ENCODE measurements around the gene TXNDC16. TPM values are rescaled to one million over a fixed set of nuclear protein-coding genes. Genes with fewer than 3 reads are reported as not detected.

Gene TXNDC16
- total and polyA plus RNA-seq, 5 donors from 2014 or later = 4.3 to 19.5 (median 5.1) TPM

GRCh38 chr14:52538623-52539022 is 13.7 kb downstream of the TXNDC16 start:
- no peak overlapping the region for H3K4me3 ChIP-seq (ENCODE audit: low read depth, low read length)
- Mint-ChIP-seq H3K9me3 (no peaks in the 10 kb centered on the region), H3K36me3 (peaks cover 43% of the 10 kb centered on the region), H3K4me3 (no peak overlapping the region), H3K27ac (peak overlapping the region in 1 of 3 donors; percentile 10), H3K27me3 (no peaks in the 10 kb centered on the region), H3K4me1 (peaks cover 6 to 14% (median 13%) of the 10 kb centered on the region in 4 donors)
- DNase-seq (no peak), ATAC-seq (ENCODE audit: low read depth in 2 of 2) (no peak)
- H3K9me3 ChIP-seq (ENCODE audit: control insufficient read depth in 2 of 2, low read length in 2 of 2) = no peaks in the 10 kb centered on the region
- H3K4me1 ChIP-seq (ENCODE audit: control insufficient read depth, insufficient read depth, low read length, poor library complexity, severe bottlenecking) = no peaks in the 10 kb centered on the region
- no peak overlapping the region for H3K27ac ChIP-seq (ENCODE audit: insufficient read depth, low read length, poor library complexity, severe bottlenecking)
- no peaks in the 10 kb centered on the region for H3K27me3 ChIP-seq (ENCODE audit: control insufficient read depth, insufficient read depth, low read length)
- peaks cover 52% of the 10 kb centered on the region for H3K36me3 ChIP-seq (ENCODE audit: control insufficient read depth, insufficient read depth, low read length)

DNA sequence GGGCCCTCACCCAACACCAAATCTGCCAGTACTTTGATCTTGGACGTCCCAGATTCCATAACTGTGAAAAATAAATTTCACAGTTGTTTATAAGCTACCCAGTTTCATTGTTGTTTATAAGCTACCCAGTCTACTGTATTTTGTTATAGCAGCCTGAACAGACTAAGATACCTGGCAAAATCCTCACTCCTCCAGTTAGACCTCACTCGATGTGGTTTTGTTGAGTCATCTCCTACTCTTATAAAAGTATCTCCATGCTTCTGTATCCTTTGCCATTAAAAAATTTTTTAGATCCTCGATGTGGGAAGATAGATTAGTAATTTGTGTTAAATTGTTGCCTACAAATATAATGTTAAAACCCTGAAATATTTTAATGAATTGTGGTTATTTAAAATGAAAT is 16.0 kb downstream of the TXNDC16 start:
- no peak overlapping the region for H3K4me3 Mint-ChIP-seq

DNA sequence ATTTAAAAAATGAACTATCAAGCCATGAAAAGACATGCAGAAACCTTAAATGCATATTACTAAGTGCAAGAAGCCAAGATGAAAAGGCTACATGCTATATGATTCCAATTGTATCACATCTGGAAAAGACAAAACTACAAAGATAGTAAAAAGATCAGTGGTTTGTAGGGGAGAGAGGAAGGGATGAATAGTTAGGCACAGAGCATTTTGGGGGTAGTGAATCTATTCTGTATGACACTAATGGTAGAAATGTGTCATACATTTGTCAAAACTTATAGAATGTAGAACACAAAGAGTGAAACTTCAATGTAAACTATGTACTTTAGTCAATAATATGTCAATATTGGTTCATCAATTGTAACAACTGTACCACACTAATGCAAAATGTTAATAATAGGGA is 20.8 kb downstream of the TXNDC16 start:
- Mint-ChIP-seq H3K27me3 (no peaks in the 10 kb centered on the region), H3K4me1 (peaks cover 0 to 4% (median 0%) of the 10 kb centered on the region in 4 donors), H3K4me3 (no peak overlapping the region), H3K36me3 (peaks cover 36% of the 10 kb centered on the region), H3K27ac (no peak overlapping the region), H3K9me3 (no peaks in the 10 kb centered on the region)
- DNase-seq (no peak), ATAC-seq (ENCODE audit: low read depth in 2 of 2) (no peak)
- Histone ChIP-seq H3K27ac (ENCODE audit: insufficient read depth, low read length, poor library complexity, severe bottlenecking) (no peak overlapping the region), H3K9me3 (ENCODE audit: control insufficient read depth in 2 of 2, low read length in 2 of 2) (no peaks in the 10 kb centered on the region), H3K4me1 (ENCODE audit: control insufficient read depth, insufficient read depth, low read length, poor library complexity, severe bottlenecking) (no peaks in the 10 kb centered on the region), H3K27me3 (ENCODE audit: control insufficient read depth, insufficient read depth, low read length) (no peaks in the 10 kb centered on the region), H3K36me3 (ENCODE audit: control insufficient read depth, insufficient read depth, low read length) (peaks cover 32% of the 10 kb centered on the region), H3K4me3 (ENCODE audit: low read depth, low read length) (no peak overlapping the region)

More for the DNA sequence above, 16.0 kb downstream of the TXNDC16 start:
- peaks cover 6 to 17% (median 13%) of the 10 kb centered on the region in 4 donors for H3K4me1 Mint-ChIP-seq
- no peak for ATAC-seq (ENCODE audit: low read depth in 2 of 2)
- no peaks in the 10 kb centered on the region for H3K27me3 Mint-ChIP-seq
- peaks cover 47% of the 10 kb centered on the region for H3K36me3 ChIP-seq (ENCODE audit: control insufficient read depth, insufficient read depth, low read length)
- DNase-seq = no peak
- no peak overlapping the region for H3K27ac ChIP-seq (ENCODE audit: insufficient read depth, low read length, poor library complexity, severe bottlenecking)
- no peak overlapping the region for H3K4me3 ChIP-seq (ENCODE audit: low read depth, low read length)
- no peaks in the 10 kb centered on the region for H3K27me3 ChIP-seq (ENCODE audit: control insufficient read depth, insufficient read depth, low read length)
- no peaks in the 10 kb centered on the region for H3K9me3 ChIP-seq (ENCODE audit: control insufficient read depth in 2 of 2, low read length in 2 of 2)
- H3K4me1 ChIP-seq (ENCODE audit: control insufficient read depth, insufficient read depth, low read length, poor library complexity, severe bottlenecking) = no peaks in the 10 kb centered on the region
- peak overlapping the region in 1 of 3 donors; percentile 58 for H3K27ac Mint-ChIP-seq
- H3K9me3 Mint-ChIP-seq = no peaks in the 10 kb centered on the region
- H3K36me3 Mint-ChIP-seq = peaks cover 47% of the 10 kb centered on the region

- Mint-ChIP-seq H3K36me3 (peaks cover 24% of the 10 kb centered on the region), H3K27ac (no peak overlapping the region), H3K4me3 (no peak overlapping the region), H3K27me3 (no peaks in the 10 kb centered on the region), H3K4me1 (peaks cover 0 to 4% (median 0%) of the 10 kb centered on the region in 4 donors), H3K9me3 (no peaks in the 10 kb centered on the region)
- no peak for DNase-seq
- no peak for ATAC-seq (ENCODE audit: low read depth in 2 of 2)
- Histone ChIP-seq H3K9me3 (ENCODE audit: control insufficient read depth in 2 of 2, low read length in 2 of 2) (no peaks in the 10 kb centered on the region), H3K4me3 (ENCODE audit: low read depth, low read length) (no peak overlapping the region), H3K27ac (ENCODE audit: insufficient read depth, low read length, poor library complexity, severe bottlenecking) (no peak overlapping the region), H3K27me3 (ENCODE audit: control insufficient read depth, insufficient read depth, low read length) (no peaks in the 10 kb centered on the region), H3K36me3 (ENCODE audit: control insufficient read depth, insufficient read depth, low read length) (peaks cover 2% of the 10 kb centered on the region), H3K4me1 (ENCODE audit: control insufficient read depth, insufficient read depth, low read length, poor library complexity, severe bottlenecking) (no peaks in the 10 kb centered on the region)
Observed at GRCh38 chr14:52527052-52527451, 25.3 kb downstream of the TXNDC16 start.

DNA sequence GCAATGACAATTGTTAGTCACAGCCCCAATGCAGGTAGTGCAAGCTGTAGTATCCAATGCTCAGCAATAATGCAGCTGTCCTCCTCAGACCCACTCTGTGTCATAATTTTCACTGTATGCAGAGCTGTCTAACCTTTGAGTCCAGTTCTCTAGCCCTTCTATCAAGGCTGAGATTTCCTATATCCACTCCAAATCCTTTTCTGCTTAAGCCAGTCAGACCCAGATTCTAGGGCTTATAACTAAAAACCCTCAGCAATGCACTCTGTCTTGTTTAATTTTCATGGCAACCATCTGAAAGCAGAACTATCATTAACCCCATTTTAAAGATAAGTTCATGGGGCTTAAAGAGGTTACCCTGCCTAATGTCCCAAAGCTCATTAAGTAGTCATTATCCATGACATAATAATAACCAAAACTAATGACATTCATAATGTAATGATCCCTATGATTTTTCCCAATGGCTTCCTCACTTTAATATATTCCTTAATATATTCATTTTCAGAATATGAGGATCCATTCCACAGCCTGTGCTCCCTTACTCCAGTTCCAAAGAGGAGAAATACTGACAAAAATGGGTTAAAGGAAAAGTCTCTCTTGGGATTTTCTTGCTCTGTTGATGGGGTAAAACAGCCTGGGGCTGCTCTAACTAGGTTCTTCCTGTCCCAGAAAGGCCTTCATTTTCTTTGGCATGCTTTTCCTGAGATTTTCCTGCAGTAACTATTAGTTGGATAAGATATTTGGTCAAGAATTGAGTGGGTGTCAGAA is 29.5 kb downstream of the TXNDC16 start:
- no peaks in the 10 kb centered on the region for H3K4me1 ChIP-seq (ENCODE audit: control insufficient read depth, insufficient read depth, low read length, poor library complexity, severe bottlenecking)
- ATAC-seq (ENCODE audit: low read depth in 2 of 2) (no peak), DNase-seq (no peak)
- H3K36me3 ChIP-seq (ENCODE audit: control insufficient read depth, insufficient read depth, low read length) = no peaks in the 10 kb centered on the region
- Mint-ChIP-seq H3K27ac (no peak overlapping the region), H3K9me3 (no peaks in the 10 kb centered on the region), H3K27me3 (no peaks in the 10 kb centered on the region), H3K4me3 (no peak overlapping the region), H3K36me3 (peaks cover 24% of the 10 kb centered on the region), H3K4me1 (peaks cover 0 to 5% (median 0%) of the 10 kb centered on the region in 4 donors)
- no peak overlapping the region for H3K4me3 ChIP-seq (ENCODE audit: low read depth, low read length)
- H3K27me3 ChIP-seq (ENCODE audit: control insufficient read depth, insufficient read depth, low read length) = no peaks in the 10 kb centered on the region
- no peak overlapping the region for H3K27ac ChIP-seq (ENCODE audit: insufficient read depth, low read length, poor library complexity, severe bottlenecking)
- no peaks in the 10 kb centered on the region for H3K9me3 ChIP-seq (ENCODE audit: control insufficient read depth in 2 of 2, low read length in 2 of 2)

DNA sequence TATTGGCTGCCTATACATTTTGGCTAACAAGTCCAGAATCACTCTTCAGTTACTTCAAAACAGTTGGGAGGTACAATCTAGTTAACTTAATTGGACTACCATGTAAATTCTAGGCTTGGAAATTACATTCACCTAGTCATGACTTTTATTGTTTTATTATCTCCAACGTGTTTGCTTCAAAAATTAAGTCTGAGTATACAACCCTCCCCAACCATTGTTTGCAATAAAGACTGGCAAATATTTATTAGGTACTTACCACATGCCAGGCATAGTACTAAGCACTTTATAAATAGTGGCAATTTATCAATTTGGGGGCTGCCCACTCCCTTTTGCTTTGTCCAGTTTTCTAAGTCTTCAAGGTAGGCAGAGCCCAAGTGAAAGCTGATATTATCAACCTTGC is 30.3 kb downstream of the TXNDC16 start:
- DNase-seq = no peak
- Mint-ChIP-seq H3K27ac (no peak overlapping the region), H3K4me1 (peaks cover 0 to 5% (median 0%) of the 10 kb centered on the region in 4 donors), H3K27me3 (no peaks in the 10 kb centered on the region), H3K4me3 (no peak overlapping the region), H3K36me3 (peaks cover 20% of the 10 kb centered on the region), H3K9me3 (no peaks in the 10 kb centered on the region)
- no peaks in the 10 kb centered on the region for H3K27me3 ChIP-seq (ENCODE audit: control insufficient read depth, insufficient read depth, low read length)
- ATAC-seq (ENCODE audit: low read depth in 2 of 2) = no peak
- no peaks in the 10 kb centered on the region for H3K36me3 ChIP-seq (ENCODE audit: control insufficient read depth, insufficient read depth, low read length)
- H3K27ac ChIP-seq (ENCODE audit: insufficient read depth, low read length, poor library complexity, severe bottlenecking) = no peak overlapping the region
- no peaks in the 10 kb centered on the region for H3K9me3 ChIP-seq (ENCODE audit: control insufficient read depth in 2 of 2, low read length in 2 of 2)
- H3K4me3 ChIP-seq (ENCODE audit: low read depth, low read length) = no peak overlapping the region
- H3K4me1 ChIP-seq (ENCODE audit: control insufficient read depth, insufficient read depth, low read length, poor library complexity, severe bottlenecking) = no peaks in the 10 kb centered on the region

GRCh38 chr14:52514046-52514811 is 38.1 kb downstream of the TXNDC16 start:
- Mint-ChIP-seq H3K4me3 (no peak overlapping the region), H3K9me3 (no peaks in the 10 kb centered on the region), H3K4me1 (no peaks in the 10 kb centered on the region), H3K36me3 (peaks cover 7% of the 10 kb centered on the region), H3K27ac (peak overlapping the region in 1 of 3 donors; percentile 27), H3K27me3 (no peaks in the 10 kb centered on the region)
- Histone ChIP-seq H3K4me3 (ENCODE audit: low read depth, low read length) (no peak overlapping the region), H3K9me3 (ENCODE audit: control insufficient read depth in 2 of 2, low read length in 2 of 2) (no peaks in the 10 kb centered on the region), H3K36me3 (ENCODE audit: control insufficient read depth, insufficient read depth, low read length) (peaks cover 11% of the 10 kb centered on the region), H3K4me1 (ENCODE audit: control insufficient read depth, insufficient read depth, low read length, poor library complexity, severe bottlenecking) (no peaks in the 10 kb centered on the region), H3K27ac (ENCODE audit: insufficient read depth, low read length, poor library complexity, severe bottlenecking) (no peak overlapping the region), H3K27me3 (ENCODE audit: control insufficient read depth, insufficient read depth, low read length) (no peaks in the 10 kb centered on the region)
- ATAC-seq (ENCODE audit: low read depth in 2 of 2) (no peak), DNase-seq (no peak)

Data from CD4-positive, CD25-positive, alpha-beta regulatory T cell (primary cell).